Lower leg skin (tissue), 3 donors: ENCODE results near the gene ZKSCAN2.

Experiments used
- POLR2A ChIP-seq, 2 donors: fragments of 450-650 bp; IDR thresholded peaks; one replicate each; pipeline ENCODE4 v1.6.1; 2016 to 2017; ENCODE audit warnings: antibody characterized with exemption in 2 of 2, mild to moderate bottlenecking in 1 of 2, moderate library complexity in 1 of 2
- TF ChIP-seq, protein P1 (sequence below), 3 donors: fragments of 450-650 bp; IDR thresholded peaks; one replicate each; pipeline ENCODE4 v1.5.1; 2016; ENCODE audit warnings: antibody characterized with exemption in 3 of 3, mild to moderate bottlenecking in 3 of 3, moderate library complexity in 2 of 3

DNA sequence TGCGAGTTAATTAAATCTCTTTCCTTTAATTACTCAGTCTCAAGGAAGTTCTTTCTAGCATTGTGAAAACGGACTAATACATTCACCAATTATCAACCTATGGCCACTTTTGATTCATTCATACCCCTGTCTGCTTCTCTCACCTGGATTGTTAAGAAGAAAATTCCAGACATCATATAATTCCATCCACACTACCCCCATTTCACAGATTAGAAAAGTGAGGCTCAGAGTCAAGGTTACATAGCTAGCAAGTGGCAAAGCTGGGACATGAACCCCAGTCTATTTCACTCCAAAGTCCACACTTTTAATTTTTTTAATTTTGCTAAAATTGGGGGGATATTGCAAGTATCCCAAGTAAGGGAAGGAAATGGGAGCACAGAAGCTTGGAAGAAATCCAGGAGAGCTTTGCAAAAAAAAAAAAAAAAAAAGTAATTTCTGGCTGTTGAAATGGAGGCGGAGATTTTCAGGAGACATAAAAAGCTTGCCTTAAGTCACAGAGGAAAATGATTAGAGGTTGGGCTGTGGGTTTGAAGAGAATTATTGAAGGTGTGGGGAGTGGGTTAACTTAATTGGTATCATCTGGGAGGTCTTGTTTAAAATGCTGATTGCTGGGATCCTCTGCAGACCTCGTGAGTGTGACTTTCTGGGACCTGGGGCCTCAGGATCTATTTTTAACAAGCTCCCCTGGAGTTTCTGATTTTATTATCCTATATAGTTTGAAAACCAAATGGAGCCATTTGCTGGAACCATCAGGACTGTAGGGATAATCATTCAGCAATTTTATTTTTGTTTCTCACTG, 42.3 kb upstream of the ZKSCAN2 start:
- TF ChIP-seq, protein P1, sequence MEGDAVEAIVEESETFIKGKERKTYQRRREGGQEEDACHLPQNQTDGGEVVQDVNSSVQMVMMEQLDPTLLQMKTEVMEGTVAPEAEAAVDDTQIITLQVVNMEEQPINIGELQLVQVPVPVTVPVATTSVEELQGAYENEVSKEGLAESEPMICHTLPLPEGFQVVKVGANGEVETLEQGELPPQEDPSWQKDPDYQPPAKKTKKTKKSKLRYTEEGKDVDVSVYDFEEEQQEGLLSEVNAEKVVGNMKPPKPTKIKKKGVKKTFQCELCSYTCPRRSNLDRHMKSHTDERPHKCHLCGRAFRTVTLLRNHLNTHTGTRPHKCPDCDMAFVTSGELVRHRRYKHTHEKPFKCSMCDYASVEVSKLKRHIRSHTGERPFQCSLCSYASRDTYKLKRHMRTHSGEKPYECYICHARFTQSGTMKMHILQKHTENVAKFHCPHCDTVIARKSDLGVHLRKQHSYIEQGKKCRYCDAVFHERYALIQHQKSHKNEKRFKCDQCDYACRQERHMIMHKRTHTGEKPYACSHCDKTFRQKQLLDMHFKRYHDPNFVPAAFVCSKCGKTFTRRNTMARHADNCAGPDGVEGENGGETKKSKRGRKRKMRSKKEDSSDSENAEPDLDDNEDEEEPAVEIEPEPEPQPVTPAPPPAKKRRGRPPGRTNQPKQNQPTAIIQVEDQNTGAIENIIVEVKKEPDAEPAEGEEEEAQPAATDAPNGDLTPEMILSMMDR (IDR thresholded peaks at IDR 0.05): no peak
- TF ChIP-seq POLR2A (IDR thresholded peaks at IDR 0.05): no peak
